Type B pancreatic cell (in vitro differentiated cells): ENCODE data around the gene ATP2B2. TPM values are rescaled to one million over a fixed set of nuclear protein-coding genes. Genes with fewer than 3 reads are reported as not detected.
A peak's percentile ranks its signal among the peaks of the same experiment; 100 is the strongest.

Source experiments
- DNase-seq: peaks from one replicate; pipeline ENCODE4 v3.0.0; 2021; ENCODE audit warnings: mixed read lengths; ENCODE audit not compliant: unreplicated experiment; ENCODE audit errors: extremely low spot score
- H3K27ac Mint-ChIP-seq: 2 replicates; pipeline ENCODE4 v1.8.0; 2021; ENCODE audit warnings: mild to moderate bottlenecking, mixed read lengths
- H3K27me3 Mint-ChIP-seq: 2 replicates; pipeline ENCODE4 v1.8.0; 2021; ENCODE audit warnings: mixed read lengths
- H3K36me3 Mint-ChIP-seq: 2 replicates; pipeline ENCODE4 v1.8.0; 2021; ENCODE audit warnings: mixed read lengths
- H3K4me1 Mint-ChIP-seq: one replicate; pipeline ENCODE4 v1.8.0; 2021; ENCODE audit warnings: mixed read lengths; ENCODE audit not compliant: unreplicated experiment
- H3K4me3 Mint-ChIP-seq: 2 replicates; pipeline ENCODE4 v1.8.0; 2021; ENCODE audit warnings: mild to moderate bottlenecking, mixed read lengths
- H3K9me3 Mint-ChIP-seq: 2 replicates; pipeline ENCODE4 v1.8.0; 2021; ENCODE audit warnings: mixed read lengths
- total RNA-seq: library from RNA; stranded (reverse); gene quantifications from 2 replicates; pipeline ENCODE4 v1.2.1, GENCODE V29; 2021; ENCODE audit warnings: low replicate concordance
- TF ChIP-seq, protein P1 (sequence below): fragments of 200-600 bp; sonication (generic); conservative IDR thresholded peaks from 2 replicates; pipeline ENCODE4 v1.5.0; 2021; ENCODE audit warnings: antibody characterized with exemption, mild to moderate bottlenecking

ATP2B2 gene
- total RNA-seq, 1 donor from 2014 or later = 0.31 TPM

GRCh38 chr3:10471054-10471688 is 34.2 kb downstream of the ATP2B2 start:
- H3K9me3 Mint-ChIP-seq = no peaks in the 10 kb centered on the region
- TF ChIP-seq, protein P1, sequence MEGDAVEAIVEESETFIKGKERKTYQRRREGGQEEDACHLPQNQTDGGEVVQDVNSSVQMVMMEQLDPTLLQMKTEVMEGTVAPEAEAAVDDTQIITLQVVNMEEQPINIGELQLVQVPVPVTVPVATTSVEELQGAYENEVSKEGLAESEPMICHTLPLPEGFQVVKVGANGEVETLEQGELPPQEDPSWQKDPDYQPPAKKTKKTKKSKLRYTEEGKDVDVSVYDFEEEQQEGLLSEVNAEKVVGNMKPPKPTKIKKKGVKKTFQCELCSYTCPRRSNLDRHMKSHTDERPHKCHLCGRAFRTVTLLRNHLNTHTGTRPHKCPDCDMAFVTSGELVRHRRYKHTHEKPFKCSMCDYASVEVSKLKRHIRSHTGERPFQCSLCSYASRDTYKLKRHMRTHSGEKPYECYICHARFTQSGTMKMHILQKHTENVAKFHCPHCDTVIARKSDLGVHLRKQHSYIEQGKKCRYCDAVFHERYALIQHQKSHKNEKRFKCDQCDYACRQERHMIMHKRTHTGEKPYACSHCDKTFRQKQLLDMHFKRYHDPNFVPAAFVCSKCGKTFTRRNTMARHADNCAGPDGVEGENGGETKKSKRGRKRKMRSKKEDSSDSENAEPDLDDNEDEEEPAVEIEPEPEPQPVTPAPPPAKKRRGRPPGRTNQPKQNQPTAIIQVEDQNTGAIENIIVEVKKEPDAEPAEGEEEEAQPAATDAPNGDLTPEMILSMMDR = no peak
- peaks cover 10% of the 10 kb centered on the region for H3K4me1 Mint-ChIP-seq
- H3K27me3 Mint-ChIP-seq = peaks cover 33% of the 10 kb centered on the region
- DNase-seq = no peak
- H3K36me3 Mint-ChIP-seq = no peaks in the 10 kb centered on the region
- H3K4me3 Mint-ChIP-seq = peak overlapping the region; percentile 75
- peak overlapping the region; percentile 39 for H3K27ac Mint-ChIP-seq

DNA sequence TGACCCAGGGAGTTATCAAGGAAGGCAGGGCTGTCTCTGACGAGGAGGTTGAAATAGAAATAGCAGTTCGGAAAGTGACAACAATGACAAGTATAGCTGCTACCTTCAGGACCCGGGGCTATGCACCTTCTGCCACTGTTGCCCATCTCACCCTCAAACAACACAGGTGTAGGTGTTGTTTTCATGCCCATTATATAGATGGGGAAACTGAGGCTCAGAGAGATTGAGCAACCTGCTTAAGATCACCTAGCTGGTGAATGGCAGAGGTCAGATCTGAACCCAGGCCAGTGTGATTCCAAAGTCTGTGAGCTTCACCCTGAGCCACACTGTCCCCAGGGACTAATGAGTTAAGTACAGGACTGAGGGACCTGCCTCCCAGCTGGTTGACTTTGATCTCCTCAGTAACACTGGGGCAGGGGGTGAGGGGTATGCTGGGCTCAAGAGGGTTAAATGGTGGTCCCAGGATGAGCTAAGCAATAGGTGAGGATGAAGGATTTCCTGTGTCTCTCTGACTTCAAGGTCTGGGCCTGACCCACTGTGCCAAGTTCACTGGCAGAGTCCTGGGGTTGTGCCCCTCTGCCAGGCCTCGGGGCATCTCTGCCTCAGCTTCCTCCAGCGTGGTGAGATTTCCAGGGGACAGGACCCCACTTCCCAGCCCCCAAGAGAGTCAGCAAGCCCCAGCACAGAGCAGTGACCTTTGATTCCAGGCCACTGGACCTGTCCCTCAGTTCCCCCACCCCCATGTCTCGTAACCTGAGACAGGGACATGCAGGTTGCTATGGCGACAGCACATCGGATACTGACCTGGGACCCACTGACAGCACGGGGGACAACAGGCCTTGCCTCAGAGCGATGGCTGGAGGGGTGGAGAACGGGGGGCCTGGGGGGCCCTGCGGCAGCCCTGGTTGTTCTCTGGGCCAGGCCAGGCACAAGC is 35.0 kb downstream of the ATP2B2 start:
- Mint-ChIP-seq H3K4me1 (peaks cover 10% of the 10 kb centered on the region), H3K9me3 (no peaks in the 10 kb centered on the region), H3K27me3 (peaks cover 38% of the 10 kb centered on the region), H3K4me3 (no peak overlapping the region), H3K27ac (no peak overlapping the region), H3K36me3 (no peaks in the 10 kb centered on the region)
- TF ChIP-seq, protein P1 = no peak
- DNase-seq = no peak

GRCh38 chr3:10469441-10470119 is 35.8 kb downstream of the ATP2B2 start:
- Mint-ChIP-seq H3K27me3 (peaks cover 41% of the 10 kb centered on the region), H3K36me3 (no peaks in the 10 kb centered on the region), H3K27ac (no peak overlapping the region), H3K4me3 (no peak overlapping the region), H3K9me3 (no peaks in the 10 kb centered on the region), H3K4me1 (peaks cover 10% of the 10 kb centered on the region)
- no peak for DNase-seq
- TF ChIP-seq, protein P1 = no peak

DNA sequence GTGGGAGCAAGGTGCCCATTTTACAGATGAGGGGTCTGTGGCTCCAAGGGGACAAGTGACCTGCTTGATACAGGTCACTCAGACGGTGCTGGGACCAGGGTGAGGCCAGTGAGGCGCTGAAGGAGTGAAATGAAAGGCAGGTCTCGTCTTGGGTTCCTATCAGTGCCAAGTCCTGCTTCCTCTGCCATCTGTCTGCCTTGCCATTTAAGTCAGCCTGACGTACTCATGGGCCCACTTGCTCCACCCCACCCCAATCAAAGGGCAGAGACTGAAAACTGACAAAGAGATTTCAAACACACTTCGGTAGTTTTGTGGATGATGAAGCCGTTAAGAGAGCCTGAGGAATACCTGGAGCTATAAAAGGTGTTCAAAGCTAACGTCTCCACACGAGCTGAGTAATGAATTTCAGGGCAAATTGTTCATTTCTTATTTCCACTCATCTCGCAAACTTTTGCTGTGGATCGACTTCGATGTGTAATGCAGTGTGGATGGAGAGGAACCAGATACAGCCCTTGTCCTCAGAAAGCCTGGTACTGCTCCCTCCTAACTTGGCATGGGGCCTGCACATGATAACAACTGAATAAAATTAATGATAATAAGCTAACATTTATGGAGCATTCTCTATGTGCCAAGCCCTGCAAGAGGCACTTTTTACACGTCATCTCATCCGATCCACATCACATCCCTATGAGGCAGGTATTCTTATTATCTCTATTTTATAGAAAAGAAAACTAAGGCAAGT is 36.6 kb downstream of the ATP2B2 start:
- no peak overlapping the region for H3K27ac Mint-ChIP-seq
- TF ChIP-seq, protein P1 = no peak
- H3K36me3 Mint-ChIP-seq = no peaks in the 10 kb centered on the region
- no peaks in the 10 kb centered on the region for H3K9me3 Mint-ChIP-seq
- peaks cover 10% of the 10 kb centered on the region for H3K4me1 Mint-ChIP-seq
- no peak overlapping the region for H3K4me3 Mint-ChIP-seq
- DNase-seq = no peak
- H3K27me3 Mint-ChIP-seq = peaks cover 39% of the 10 kb centered on the region
